HG02623 (cell line): ENCODE results near the gene GGTLC2.
"Not testable (repeated sequence)": the region's sequence is repeated elsewhere in the genome, so short reads cannot be mapped to it uniquely, and the experiment has no call there.

Experiments used
- ATAC-seq: cut with Tn5 transposase; IDR thresholded peaks from one replicate; pipeline ENCODE4 v1.9.1; 2021; ENCODE audit warnings: moderate library complexity; ENCODE audit not compliant: unreplicated experiment

The GGTLC2 gene

DNA sequence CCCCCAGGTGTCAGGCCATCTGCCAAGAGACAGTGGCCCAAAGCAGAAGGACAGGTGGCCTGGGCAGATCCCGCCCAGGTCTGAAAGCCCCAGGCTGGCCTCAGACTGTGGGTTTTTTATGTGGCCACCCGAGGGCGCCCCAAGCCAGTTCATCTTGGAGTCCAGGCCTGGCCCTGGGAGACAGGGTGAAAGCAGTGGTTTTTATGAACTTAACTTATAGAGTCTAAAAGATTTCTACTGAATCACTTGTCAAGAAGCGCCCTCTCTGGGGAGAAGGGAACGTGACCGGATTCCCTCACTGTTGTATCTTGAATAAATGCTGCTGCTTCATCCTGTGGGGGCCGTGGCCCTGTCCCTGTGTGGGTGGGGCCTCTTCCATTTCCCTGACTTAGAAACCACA is 8.2 kb upstream of the GGTLC2 start:
- not testable (repeated sequence) for ATAC-seq

DNA sequence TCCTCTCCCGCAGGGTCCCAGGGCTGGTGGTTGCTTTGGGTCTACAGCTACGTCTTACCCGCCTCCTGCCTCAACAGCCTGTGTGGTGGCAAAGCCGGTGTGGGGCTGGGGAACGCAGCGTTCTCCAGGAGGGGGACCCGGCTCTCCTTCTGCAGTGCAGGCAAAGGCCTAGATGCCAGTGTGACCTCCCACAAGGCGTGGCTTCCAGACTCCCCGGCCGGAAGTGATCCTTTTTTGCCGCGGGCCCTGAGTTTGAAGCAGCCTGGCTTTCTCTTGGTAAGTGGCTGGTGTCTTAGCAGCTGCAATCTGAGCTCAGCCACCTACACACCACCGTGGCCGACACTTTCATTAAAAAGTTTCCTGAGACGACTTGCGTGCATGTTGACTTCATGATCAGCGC is 6.1 kb upstream of the GGTLC2 start:
- not testable (repeated sequence) for ATAC-seq

- ATAC-seq, result not testable (repeated sequence)
These were observed 2.2 kb upstream of the GGTLC2 start for GRCh38 chr22:22642255-22642654.

DNA sequence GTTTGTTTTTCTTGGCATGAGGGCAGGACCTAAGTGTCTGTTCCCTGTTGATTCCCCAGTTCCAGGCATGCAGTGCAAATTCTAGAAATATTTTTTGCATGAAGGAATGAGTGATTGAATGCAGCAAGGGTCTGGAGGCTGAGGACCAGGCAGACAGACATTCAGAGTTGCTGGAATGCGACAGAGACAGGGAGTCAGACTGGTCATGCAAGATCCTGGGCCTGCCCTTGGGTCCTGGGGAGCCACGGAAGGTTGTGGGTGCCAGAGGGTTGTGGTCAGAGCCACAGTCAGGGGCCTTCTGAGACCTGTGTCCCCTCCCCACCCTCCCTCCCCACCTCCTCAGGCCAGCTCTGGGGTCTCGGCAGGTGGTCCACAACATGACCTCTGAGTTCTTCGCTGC is 1.6 kb downstream of the GGTLC2 start:
- not testable (repeated sequence) for ATAC-seq

- ATAC-seq, result not testable (repeated sequence)
These were observed 3.5 kb downstream of the GGTLC2 start for GRCh38 chr22:22647952-22648351.

DNA sequence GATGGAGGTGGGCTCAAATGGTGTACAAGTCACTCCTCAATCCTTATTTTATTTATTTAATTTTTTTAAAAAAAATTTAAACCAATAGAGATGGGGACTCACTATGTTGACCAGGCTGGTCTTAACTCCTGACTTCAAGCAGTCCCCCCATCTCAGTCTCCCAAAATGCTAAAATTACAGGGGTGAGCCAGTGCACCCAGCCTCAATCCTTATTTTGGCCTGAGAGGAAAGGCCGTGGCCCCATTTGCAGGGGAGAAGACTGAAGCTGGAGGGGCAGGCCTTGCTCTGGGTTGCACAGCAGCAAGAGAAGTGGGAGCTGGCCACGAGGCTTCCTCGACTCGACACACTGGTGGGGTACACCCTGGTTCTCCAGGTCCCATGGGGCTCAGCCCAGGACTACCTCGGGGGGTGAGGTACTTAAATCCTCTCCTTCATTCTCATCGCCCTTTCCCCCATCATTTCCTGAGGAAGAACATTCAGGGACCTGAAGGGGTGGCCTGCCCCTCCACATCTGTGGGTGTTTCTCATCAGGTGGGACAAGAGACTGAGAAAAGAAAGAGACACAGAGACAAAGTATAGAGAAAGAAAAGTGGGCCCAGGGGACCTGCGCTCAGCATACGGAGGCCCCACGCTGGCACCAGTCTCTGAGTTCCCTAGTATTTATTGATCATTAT is 4.6 kb downstream of the GGTLC2 start:
- not testable (repeated sequence) for ATAC-seq

DNA sequence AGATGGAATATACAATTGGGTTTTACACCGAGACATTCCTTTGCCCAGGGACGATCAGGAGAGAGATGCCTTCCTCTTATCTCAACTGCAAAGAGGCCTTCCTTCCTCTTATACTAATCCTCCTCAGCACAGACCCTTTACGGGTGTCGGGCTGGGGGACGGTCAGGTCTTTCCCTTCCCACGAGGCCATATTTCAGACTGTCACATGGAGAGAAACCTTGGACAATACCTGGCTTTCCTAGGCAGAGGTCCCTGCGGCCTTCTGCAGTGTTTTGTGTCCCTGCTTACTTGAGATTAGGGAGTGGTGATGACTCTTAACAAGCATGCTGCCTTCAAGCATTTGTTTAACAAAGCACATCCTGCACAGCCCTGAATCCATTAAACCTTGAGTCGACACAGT is 5.3 kb downstream of the GGTLC2 start:
- not testable (repeated sequence) for ATAC-seq

- not testable (repeated sequence) for ATAC-seq
These were observed 6.0 kb downstream of the GGTLC2 start for GRCh38 chr22:22650398-22650797.

DNA sequence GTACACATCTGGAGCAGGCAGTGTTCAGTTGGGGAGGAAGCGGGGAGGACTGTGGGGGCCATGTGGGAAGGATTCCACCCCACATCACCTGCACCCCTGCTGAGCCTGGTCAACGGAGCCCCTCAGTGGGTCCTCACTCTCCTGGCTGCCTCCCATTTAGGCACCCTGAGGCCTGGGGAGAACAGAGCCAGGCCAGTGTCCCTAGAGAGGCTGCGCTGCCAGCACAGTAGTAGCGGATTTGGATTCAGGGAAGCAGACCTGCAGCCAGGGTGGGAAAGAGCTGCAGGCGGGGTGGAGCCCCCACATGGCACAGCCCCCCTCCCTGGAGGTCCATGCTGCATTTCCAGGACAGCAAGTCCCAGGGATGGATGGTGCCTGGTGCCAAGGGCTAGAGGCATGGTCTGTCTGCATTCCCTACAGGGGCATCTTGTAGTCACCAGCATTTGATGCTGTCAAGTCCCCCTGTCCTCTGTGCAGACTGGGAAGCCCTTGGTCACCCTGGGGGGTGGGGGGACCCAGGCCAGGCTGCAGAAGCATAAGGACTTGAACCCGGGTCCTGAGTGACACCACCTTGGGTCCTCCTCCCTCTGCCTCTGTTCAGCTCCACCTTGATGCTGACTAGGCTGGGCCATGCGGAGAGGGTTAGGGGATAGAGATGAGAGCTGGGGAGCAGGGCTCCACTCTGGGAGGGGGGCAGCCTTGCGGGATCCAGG is 6.5 kb downstream of the GGTLC2 start:
- ATAC-seq, result not testable (repeated sequence)

DNA sequence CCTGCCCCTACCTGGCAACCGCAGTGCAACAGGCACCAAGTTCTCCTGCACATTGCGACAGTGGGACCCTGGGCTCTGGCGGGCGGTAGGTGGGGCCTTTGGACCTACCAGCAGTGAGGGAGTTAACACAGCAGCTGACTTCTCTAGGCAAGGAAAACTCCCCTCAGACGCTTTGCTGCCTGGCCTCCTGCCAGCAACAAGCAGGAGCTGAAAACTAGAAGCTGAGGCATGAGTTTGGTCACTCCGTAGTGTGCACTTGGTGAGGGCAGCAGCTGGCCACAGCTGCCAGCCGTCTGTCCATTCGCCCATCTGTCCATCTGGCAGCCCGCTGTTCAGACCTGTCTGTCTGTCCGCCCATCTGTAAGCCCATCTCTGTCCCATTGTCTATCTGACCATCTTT is 7.2 kb downstream of the GGTLC2 start:
- not testable (repeated sequence) for ATAC-seq

DNA sequence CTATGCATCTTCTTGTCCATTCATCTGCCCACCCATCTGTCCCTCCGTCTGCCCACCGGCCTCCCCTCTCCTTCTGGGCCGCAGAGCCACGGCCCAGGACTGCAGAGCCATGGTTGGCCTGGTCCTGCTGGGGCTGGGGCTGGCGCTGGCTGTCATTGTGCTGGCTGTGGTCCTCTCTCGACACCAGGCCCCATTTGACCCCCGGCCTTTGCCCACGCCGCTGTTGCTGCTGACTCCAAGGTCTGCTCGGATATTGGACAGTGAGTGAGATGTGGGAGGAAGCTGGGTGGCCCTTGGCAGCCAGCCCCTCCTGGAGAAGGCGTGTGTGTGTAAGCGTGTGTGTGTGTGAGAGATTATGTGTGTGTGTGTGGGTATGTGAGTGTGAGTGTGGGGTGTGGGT is 7.7 kb downstream of the GGTLC2 start:
- ATAC-seq, result not testable (repeated sequence)

DNA sequence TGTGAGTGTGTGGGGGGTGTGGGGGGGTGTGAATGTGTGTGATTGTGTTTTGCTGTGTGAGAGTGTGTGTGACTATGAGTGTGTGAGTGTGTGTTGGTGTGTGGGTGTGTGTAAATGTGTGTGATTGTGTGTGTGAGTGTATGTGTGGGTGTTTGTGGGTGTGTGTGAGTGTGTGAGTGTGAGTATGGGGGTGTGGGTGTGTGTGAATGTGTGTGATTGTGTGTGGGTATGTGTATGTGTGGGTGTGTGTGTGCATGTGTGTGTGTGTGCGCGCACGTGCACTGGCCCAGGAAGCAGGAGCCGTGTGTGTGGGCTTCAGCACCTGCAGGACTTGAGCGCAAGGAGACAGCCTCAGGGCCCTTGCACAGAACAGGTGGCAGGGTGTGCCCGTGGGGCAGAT is 8.2 kb downstream of the GGTLC2 start:
- not testable (repeated sequence) for ATAC-seq

- ATAC-seq, result not testable (repeated sequence)
These were observed 9.4 kb downstream of the GGTLC2 start for GRCh38 chr22:22653677-22654381.

DNA sequence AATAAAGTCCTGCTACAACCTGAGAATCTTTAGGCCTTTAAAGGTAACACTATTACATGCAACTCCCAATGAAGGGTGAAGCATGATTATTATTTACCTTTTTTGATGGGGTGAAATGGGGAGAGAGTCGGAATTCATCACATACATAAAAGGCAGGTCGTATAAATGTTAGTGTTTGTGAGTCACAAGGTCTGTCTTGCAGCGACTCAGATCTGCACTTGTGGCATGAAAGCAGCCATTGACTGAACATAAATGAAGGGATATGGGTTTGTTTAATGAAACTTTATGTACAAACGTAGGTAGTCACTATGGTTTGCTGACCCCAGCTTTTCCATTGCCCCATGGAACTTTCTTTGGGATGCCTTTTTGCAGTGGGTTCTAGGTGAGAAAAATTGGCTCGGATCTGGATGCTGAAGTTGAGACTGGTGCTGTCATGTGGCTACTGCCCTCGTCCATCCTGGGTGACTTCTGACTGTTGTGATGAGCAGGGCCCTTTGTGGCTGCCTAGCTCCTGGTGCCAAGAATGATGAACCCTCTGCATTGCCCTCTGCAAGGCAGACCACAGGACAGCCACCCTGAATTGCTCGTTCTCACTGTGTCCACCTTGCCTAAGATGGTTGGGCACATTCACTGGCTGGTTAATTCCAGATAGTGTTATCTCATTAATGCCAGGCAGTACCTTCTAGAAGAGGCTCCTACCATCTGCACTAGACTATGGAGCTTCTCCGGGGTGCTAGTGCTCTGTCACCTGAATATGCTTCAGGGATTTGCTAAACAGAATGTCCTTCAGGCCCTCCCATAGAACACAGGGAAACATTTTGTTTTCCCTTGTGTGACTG is 11.3 kb downstream of the GGTLC2 start:
- ATAC-seq, result no peak

GRCh38 chr22:22657712-22658111 is 13.3 kb downstream of the GGTLC2 start:
- no peak for ATAC-seq

DNA sequence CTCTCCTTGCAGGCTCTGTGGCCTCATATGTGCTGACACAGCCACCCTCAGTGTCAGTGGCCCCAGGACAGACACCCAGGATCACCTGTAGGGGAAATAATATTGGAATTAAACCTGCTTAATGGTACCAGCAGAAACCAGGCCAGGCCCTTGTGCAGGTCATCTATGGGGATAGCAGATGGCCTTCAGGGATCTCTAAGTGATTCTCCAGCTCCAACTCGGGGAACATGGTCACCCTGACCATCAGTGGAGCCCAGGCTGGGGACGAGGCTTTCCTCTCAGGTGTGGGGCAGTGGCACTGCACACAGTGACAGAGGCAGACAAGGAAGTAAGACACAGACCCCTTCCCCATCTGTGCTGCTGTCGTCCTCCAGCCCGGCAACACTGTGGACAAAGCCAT is 16.9 kb downstream of the GGTLC2 start:
- ATAC-seq, result no peak

GRCh38 chr22:22662095-22662494 is 17.7 kb downstream of the GGTLC2 start:
- no peak for ATAC-seq

GRCh38 chr22:22663861-22664800 is 19.7 kb downstream of the GGTLC2 start:
- ATAC-seq, result no peak

DNA sequence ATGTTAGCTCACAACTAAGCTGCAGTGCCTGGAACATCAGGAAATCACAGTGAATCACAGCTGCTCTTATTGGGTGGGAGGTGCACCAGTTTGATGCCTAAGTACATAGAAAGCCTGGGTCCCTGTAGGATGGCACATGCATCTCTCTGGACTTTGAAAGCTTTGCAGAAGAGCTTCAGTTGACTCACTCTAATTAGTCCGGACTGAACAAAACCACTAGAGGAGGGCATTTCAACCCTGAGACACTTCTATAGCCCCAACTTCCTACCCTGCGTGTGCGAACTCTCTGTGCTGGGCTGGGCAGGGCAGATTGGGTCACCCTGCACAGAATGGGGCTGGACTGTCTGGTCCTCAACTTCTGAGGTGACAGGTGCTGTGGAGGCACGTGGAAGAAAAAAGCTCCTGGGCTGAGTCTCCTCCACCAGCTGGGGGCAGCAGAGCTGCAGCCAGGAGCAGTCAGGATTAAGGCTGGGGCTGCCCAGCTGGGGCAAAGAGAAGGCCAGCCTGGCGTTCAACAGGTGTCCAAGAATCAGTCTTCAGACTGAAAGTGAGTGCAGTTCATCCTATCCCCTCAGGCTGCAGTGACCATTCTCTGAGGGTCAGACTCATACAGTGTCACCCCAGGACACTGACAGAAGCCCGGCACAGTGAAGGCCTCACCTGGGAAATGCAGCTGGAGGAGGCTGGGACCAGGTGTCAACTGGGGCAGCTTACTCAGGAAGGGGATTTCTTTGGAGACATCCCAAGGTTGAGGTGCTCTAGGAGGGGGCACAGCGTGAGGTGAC is 22.1 kb downstream of the GGTLC2 start:
- ATAC-seq, result no peak
